Testis (tissue), 3 donors: ENCODE data around the gene NELFA. TPM values are rescaled to one million over a fixed set of nuclear protein-coding genes. Genes with fewer than 3 reads are reported as not detected.

Experiments used
- DNase-seq: peaks from one replicate; pipeline ENCODE4 v3.0.0-alpha.2; 2019
- H3K27ac ChIP-seq, 2 donors: fragments of 200-600 bp; sonication (generic); one replicate each; pipeline ENCODE4 v1.5.1; 2019
- H3K27me3 ChIP-seq: fragments of 200-600 bp; sonication (generic); one replicate; pipeline ENCODE4 v1.5.1; 2019
- H3K36me3 ChIP-seq: fragments of 200-600 bp; sonication (generic); one replicate; pipeline ENCODE4 v1.5.1; 2017; ENCODE audit warnings: low read depth; ENCODE audit errors: missing control alignments
- H3K4me1 ChIP-seq: fragments of 200-600 bp; sonication (generic); one replicate; pipeline ENCODE4 v1.5.1; 2019
- H3K4me3 ChIP-seq, 2 donors: fragments of 200-600 bp; sonication (generic); one replicate each; pipeline ENCODE4 v1.5.1; 2017 to 2019
- H3K9me3 ChIP-seq: fragments of 200-600 bp; sonication (generic); one replicate; pipeline ENCODE4 v1.5.1; 2017
- POLR2A ChIP-seq: fragments of 450-650 bp; IDR thresholded peaks from one replicate; pipeline ENCODE4 v1.6.1; 2017; ENCODE audit warnings: antibody characterized with exemption, mild to moderate bottlenecking, moderate library complexity
- WGBS, 2 donors: methylation state at CpG; one replicate each; pipeline ENCODE4 v1.1.5; 2018; 5-methylcytosine and 5-hydroxymethylcytosine counted together
- intact Hi-C: fragments of 100-400 bp; cut with DNase I; formaldehyde crosslinking; loops from one replicate; pipeline ENCODE4 v1.15.1; 2023; ENCODE audit warnings: low total_unique reads
- polyA plus RNA-seq: library from polyadenylated mRNA; stranded (reverse); fragments of 350-450 nt; fragmentation: Illumina TruSeq; extraction: RNeasy Lipid Tissue Mini Kit (QIAGEN cat#74804); gene quantifications from one replicate; pipeline ENCODE4 v1.2.3, GENCODE V29; 2014; ENCODE audit warnings: low read depth, low replicate concordance; ENCODE audit not compliant: insufficient read depth
- total RNA-seq, 2 donors: library from RNA; depleted of rRNA; stranded (reverse); fragments of >200 nt; gene quantifications; one replicate each; pipeline ENCODE4 v1.2.3, GENCODE V29; 2016
- TF ChIP-seq, protein P1 (sequence below), 3 experiments: fragments of 450-650 bp in 2 of 3; fragments of 200-600 bp in 1 of 3; sonication (generic) in 1 of 3; IDR thresholded peaks; one replicate each; pipeline ENCODE4 v1.5.1; 2016 to 2019; ENCODE audit warnings: antibody characterized with exemption in 3 of 3, mild to moderate bottlenecking in 2 of 3, moderate library complexity in 1 of 3

NELFA gene
- total and polyA plus RNA-seq, 3 donors from 2014 or later, result 61.0 to 77.9 (median 72.5) TPM

DNA sequence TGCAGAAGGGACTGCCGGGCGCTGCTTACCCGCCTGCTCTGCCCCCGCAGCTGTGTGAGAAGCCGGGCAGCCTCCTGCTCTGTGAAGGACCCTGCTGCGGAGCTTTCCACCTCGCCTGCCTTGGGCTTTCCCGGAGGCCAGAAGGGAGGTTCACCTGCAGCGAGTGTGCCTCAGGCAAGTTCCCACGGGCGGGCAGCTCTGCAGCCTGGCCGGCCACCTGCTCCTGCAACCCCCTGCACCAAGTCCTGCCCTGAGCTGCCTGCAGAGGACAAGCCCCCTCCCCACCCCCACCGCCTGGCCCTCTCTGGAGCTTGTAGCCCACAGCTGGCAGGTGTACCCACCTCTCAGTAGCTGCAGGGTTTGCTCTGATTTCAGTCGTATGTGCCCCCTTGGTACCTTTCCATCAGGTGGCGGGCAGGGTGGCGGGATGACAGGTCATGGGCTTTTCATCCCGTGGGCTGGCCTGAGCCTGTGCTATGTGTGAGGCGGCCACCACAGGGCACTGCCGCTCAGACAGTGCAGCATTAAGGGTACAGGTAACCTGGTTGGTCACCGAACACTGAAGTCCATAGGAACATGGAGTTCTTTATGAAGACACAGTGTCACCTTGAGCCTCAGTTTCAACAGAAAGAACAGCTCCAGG is 56.6 kb downstream of the NELFA start:
- no peak overlapping the region for H3K4me3 ChIP-seq
- no peak for TF ChIP-seq POLR2A
- TF ChIP-seq, protein P1, sequence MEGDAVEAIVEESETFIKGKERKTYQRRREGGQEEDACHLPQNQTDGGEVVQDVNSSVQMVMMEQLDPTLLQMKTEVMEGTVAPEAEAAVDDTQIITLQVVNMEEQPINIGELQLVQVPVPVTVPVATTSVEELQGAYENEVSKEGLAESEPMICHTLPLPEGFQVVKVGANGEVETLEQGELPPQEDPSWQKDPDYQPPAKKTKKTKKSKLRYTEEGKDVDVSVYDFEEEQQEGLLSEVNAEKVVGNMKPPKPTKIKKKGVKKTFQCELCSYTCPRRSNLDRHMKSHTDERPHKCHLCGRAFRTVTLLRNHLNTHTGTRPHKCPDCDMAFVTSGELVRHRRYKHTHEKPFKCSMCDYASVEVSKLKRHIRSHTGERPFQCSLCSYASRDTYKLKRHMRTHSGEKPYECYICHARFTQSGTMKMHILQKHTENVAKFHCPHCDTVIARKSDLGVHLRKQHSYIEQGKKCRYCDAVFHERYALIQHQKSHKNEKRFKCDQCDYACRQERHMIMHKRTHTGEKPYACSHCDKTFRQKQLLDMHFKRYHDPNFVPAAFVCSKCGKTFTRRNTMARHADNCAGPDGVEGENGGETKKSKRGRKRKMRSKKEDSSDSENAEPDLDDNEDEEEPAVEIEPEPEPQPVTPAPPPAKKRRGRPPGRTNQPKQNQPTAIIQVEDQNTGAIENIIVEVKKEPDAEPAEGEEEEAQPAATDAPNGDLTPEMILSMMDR (IDR thresholded peaks at IDR 0.05), result no peak
- 87 to 94% methylated on average over 7 to 20 of the region's 20 CpGs for WGBS, 2 donors
- H3K27me3 ChIP-seq, result no peaks in the 10 kb centered on the region
- no peak overlapping the region for H3K27ac ChIP-seq
- H3K9me3 ChIP-seq, result no peaks in the 10 kb centered on the region
- no peak for DNase-seq
- H3K36me3 ChIP-seq, result no peaks in the 10 kb centered on the region
- H3K4me1 ChIP-seq, result no peaks in the 10 kb centered on the region
- intact Hi-C loops, result no loop called here

DNA sequence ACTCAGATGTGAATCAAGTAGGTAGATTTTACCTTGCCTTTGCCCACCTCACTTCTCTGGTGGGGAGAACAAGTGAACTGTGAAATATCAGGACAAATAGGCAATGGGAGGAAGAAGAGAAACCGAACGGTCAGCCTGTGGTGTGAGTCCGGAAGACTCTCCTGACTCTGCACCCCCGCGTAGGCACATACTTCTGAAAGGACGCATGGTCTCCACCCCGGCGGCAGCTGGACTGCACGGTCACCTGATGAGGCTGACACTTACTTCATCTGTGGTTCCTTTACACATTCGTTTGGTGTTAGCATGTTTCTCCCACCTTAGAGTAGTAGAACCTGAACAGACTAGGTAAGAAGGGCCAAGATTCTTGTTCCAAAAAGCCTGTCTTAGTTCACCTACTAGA is 58.4 kb downstream of the NELFA start:
- TF ChIP-seq, protein P1 (IDR thresholded peaks at IDR 0.05), result no peak
- no peak for TF ChIP-seq POLR2A
- no peaks in the 10 kb centered on the region for H3K27me3 ChIP-seq
- H3K9me3 ChIP-seq, result no peaks in the 10 kb centered on the region
- no peaks in the 10 kb centered on the region for H3K4me1 ChIP-seq
- H3K4me3 ChIP-seq, result no peak overlapping the region
- intact Hi-C loops, result no loop called here
- DNase-seq, result no peak
- no peaks in the 10 kb centered on the region for H3K36me3 ChIP-seq
- no peak overlapping the region for H3K27ac ChIP-seq
- 92 to 95% methylated on average over 10 of the region's 10 CpGs for WGBS, 2 donors

DNA sequence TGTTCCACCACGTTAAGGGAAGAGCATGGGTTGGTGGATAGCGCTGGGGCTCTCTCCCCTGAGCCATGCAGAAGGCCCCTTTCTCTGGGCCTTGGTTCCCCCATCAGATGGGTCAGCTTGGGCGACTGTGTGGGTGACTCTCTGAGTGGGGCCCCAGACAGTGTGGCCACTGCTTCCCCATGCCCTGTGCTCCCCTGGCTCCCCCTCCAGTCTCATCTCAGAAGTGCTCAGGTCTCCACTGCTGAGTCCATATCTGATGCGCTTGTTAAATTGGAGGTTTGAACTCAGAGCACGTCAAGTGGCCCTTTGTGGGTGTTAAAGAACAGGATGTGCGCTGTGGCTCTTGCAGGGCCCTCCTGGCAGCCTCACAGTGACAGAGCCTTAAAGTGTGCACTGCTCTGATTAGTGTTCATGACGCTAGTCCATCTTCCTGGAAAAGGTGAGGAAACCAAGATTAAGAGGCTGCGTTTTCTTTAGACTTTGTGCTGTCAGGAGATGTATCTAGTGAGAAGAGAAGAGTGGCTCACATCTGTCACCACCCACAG is 59.8 kb downstream of the NELFA start:
- Histone ChIP-seq H3K4me3 (no peak overlapping the region), H3K27ac (no peak overlapping the region), H3K4me1 (no peaks in the 10 kb centered on the region), H3K9me3 (no peaks in the 10 kb centered on the region), H3K27me3 (no peaks in the 10 kb centered on the region), H3K36me3 (no peaks in the 10 kb centered on the region)
- TF ChIP-seq POLR2A, result no peak
- TF ChIP-seq, protein P1 (IDR thresholded peaks at IDR 0.05), result no peak
- intact Hi-C loops, result no loop called here
- WGBS, 2 donors, result 90 to 97% methylated on average over 8 of the region's 8 CpGs
- DNase-seq, result no peak

DNA sequence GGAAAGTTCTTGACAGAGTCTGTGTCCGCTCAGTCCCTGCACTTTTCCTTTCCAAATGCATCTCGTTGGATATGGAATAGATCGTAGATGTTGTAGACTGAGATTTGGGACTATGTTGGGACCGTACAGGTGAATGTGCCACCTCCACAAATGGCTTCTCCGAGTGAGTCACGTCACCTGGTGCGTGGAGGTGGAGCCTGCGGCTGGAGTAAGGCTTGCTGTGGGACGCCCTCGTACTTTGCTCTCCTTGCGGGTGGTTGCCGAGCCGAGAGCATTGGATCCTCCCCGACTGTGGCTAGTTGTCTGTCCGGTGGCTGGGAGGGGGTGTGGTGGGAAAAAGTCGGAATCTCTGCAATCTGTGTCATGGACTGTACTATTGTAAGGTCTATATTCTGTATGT is 60.5 kb downstream of the NELFA start:
- WGBS, 2 donors, result 94% methylated on average over 16 of the region's 16 CpGs
- DNase-seq, result no peak
- intact Hi-C loops, result no loop called here
- Histone ChIP-seq H3K4me1 (no peaks in the 10 kb centered on the region), H3K9me3 (no peaks in the 10 kb centered on the region), H3K36me3 (no peaks in the 10 kb centered on the region), H3K27me3 (no peaks in the 10 kb centered on the region), H3K4me3 (no peak overlapping the region), H3K27ac (no peak overlapping the region)
- no peak for TF ChIP-seq POLR2A
- TF ChIP-seq, protein P1 (IDR thresholded peaks at IDR 0.05), result no peak

DNA sequence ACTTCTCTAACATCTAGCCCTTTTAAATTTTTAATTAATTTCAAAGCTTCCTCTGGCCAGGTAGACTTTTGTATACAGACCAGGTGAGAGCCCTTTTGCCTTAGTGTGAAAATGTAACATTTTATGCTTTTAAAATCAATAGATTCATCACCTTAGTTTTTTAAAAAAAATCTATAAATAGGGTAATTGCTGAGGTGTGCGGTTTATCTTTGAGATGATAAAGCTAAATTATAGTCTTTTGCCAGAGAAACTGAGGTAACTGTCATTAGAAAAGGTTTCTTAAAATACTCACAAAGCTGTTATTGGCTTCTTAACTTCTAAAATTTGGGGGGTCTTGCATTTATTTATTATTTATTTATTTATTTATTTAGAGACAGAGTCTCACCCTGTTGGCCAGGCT is 62.9 kb downstream of the NELFA start:
- TF ChIP-seq, protein P1 (IDR thresholded peaks at IDR 0.05), result no peak
- no peak for TF ChIP-seq POLR2A
- Histone ChIP-seq H3K36me3 (no peaks in the 10 kb centered on the region), H3K4me3 (no peak overlapping the region), H3K9me3 (no peaks in the 10 kb centered on the region), H3K27me3 (no peaks in the 10 kb centered on the region), H3K27ac (no peak overlapping the region), H3K4me1 (no peaks in the 10 kb centered on the region)
- no peak for DNase-seq
- WGBS, 2 donors, result 91 to 98% methylated on average over 1 of the region's 1 CpG
- intact Hi-C loops, result no loop called here
